ENCODE measurements around the gene OR6M1. TPM values are rescaled to one million over a fixed set of nuclear protein-coding genes. Genes with fewer than 3 reads are reported as not detected.

OR6M1 gene
- total and polyA plus RNA-seq, 2 donors (not counting 3 experiments of a cell fraction or from before 2014, with no cell fraction given), result not detected

- Histone ChIP-seq H3K9me1 (replicated peaks; ENCODE audit: control insufficient read depth, extremely low read depth, insufficient read depth, low read length) (no peaks in the 10 kb centered on the region), H4K20me1 (replicated peaks; ENCODE audit: control insufficient read depth, extremely low read depth, insufficient read depth, low read length) (no peaks in the 10 kb centered on the region), H3K4me1 (ENCODE audit: control insufficient read depth, extremely low read depth, insufficient read depth, low read length) (no peaks in the 10 kb centered on the region), H3K79me2 (ENCODE audit: control insufficient read depth, insufficient read depth, low read length) (no peaks in the 10 kb centered on the region), H3K27me3 (ENCODE audit: control insufficient read depth in 2 of 2, insufficient read depth in 2 of 2, low read length in 2 of 2) (no peaks in the 10 kb centered on the region), H3K4me3 (replicated peaks in 1 of 3; ENCODE audit: insufficient read depth in 1 of 3, low read depth in 1 of 3, low read length in 3 of 3) (no peak overlapping the region), H3K9me3 (replicated peaks; ENCODE audit: control insufficient read depth, insufficient read depth, low read length) (no peaks in the 10 kb centered on the region), H2AFZ (ENCODE audit: low read depth, low read length) (no peak overlapping the region), H3K27ac (ENCODE audit: insufficient read depth, low read depth, low read length) (no peak overlapping the region), H3K36me3 (ENCODE audit: control insufficient read depth in 2 of 2, extremely low read depth in 1 of 2, insufficient read depth in 2 of 2, low read length in 2 of 2) (no peaks in the 10 kb centered on the region), H3K4me2 (ENCODE audit: insufficient read depth, low read length) (no peak overlapping the region), H3K9ac (replicated peaks; ENCODE audit: extremely low read depth, insufficient read depth, low read length) (no peak overlapping the region)
- POLR2A ChIA-PET, result no interaction called here
- DNase-seq (ENCODE audit: low read depth, low spot score) (no peak), FAIRE-seq (no peak)
- TF ChIP-seq FOS (IDR thresholded peaks at IDR 0.05; ENCODE audit: borderline replicate concordance, insufficient read depth, low read length), result no peak
- BruUV-seq (replicated peaks), result no TSS peak
- dilution Hi-C loops (cut with MboI; ENCODE audit: extremely low pct_ligation_motif_present, low sequenced_read_pairs), result no loop called here
- CTCF ChIA-PET, result no interaction called here
- intact Hi-C loops (cut with micrococcal nuclease), result no loop called here
These were observed 16.4 kb upstream of the OR6M1 start for GRCh38 chr11:123822599-123822998.

GRCh38 chr11:123822032-123822431 is 15.9 kb upstream of the OR6M1 start:
- dilution Hi-C loops (cut with MboI; ENCODE audit: extremely low pct_ligation_motif_present, low sequenced_read_pairs), result no loop called here
- no peaks in the 10 kb centered on the region for H3K9me1 ChIP-seq (replicated peaks; ENCODE audit: control insufficient read depth, extremely low read depth, insufficient read depth, low read length)
- intact Hi-C loops (cut with micrococcal nuclease), result no loop called here
- H3K36me3 ChIP-seq (ENCODE audit: control insufficient read depth in 2 of 2, extremely low read depth in 1 of 2, insufficient read depth in 2 of 2, low read length in 2 of 2), result no peaks in the 10 kb centered on the region
- no peak overlapping the region for H3K27ac ChIP-seq (ENCODE audit: insufficient read depth, low read depth, low read length)
- no peaks in the 10 kb centered on the region for H4K20me1 ChIP-seq (replicated peaks; ENCODE audit: control insufficient read depth, extremely low read depth, insufficient read depth, low read length)
- no peaks in the 10 kb centered on the region for H3K79me2 ChIP-seq (ENCODE audit: control insufficient read depth, insufficient read depth, low read length)
- BruUV-seq (replicated peaks), result no TSS peak
- DNase-seq (ENCODE audit: low read depth, low spot score), result peak; percentile 27
- no peak overlapping the region for H3K9ac ChIP-seq (replicated peaks; ENCODE audit: extremely low read depth, insufficient read depth, low read length)
- H3K4me1 ChIP-seq (ENCODE audit: control insufficient read depth, extremely low read depth, insufficient read depth, low read length), result no peaks in the 10 kb centered on the region
- ChIA-PET CTCF (no interaction called here), POLR2A (no interaction called here)
- no peak for FAIRE-seq
- H3K9me3 ChIP-seq (replicated peaks; ENCODE audit: control insufficient read depth, insufficient read depth, low read length), result no peaks in the 10 kb centered on the region
- H3K4me3 ChIP-seq (replicated peaks in 1 of 3; ENCODE audit: insufficient read depth in 1 of 3, low read depth in 1 of 3, low read length in 3 of 3), result no peak overlapping the region
- H3K4me2 ChIP-seq (ENCODE audit: insufficient read depth, low read length), result no peak overlapping the region
- no peaks in the 10 kb centered on the region for H3K27me3 ChIP-seq (ENCODE audit: control insufficient read depth in 2 of 2, insufficient read depth in 2 of 2, low read length in 2 of 2)
- no peak overlapping the region for H2AFZ ChIP-seq (ENCODE audit: low read depth, low read length)
- TF ChIP-seq POLR2A (IDR thresholded peaks at IDR 0.05; ENCODE audit: low read depth, low read length), result no peak
- TF ChIP-seq JUN (IDR thresholded peaks at IDR 0.05; ENCODE audit: borderline replicate concordance, insufficient read depth, insufficient read length, low read depth), result no peak
- TF ChIP-seq MAX (IDR thresholded peaks at IDR 0.05; ENCODE audit: insufficient read depth, insufficient read length), result no peak
- TF ChIP-seq MYC (IDR thresholded peaks at IDR 0.05; ENCODE audit: low read depth, low read length), result no peak
- TF ChIP-seq FOS (IDR thresholded peaks at IDR 0.05; ENCODE audit: borderline replicate concordance, insufficient read depth, low read length), result no peak
- TF ChIP-seq CTCF (IDR thresholded peaks at IDR 0.05; ENCODE audit: extremely low read depth in 1 of 2, insufficient read depth in 1 of 2, low read depth in 1 of 2, low read length in 2 of 2), result no peak
- TF ChIP-seq POLR2AphosphoS5 (IDR thresholded peaks at IDR 0.05; ENCODE audit: insufficient read depth, low read depth, low read length), result no peak
- no peak for TF ChIP-seq GATA2 (IDR thresholded peaks at IDR 0.05; ENCODE audit: insufficient read depth, insufficient read length, low read depth, low read length)
- TF ChIP-seq EZH2 (IDR thresholded peaks at IDR 0.05; ENCODE audit: borderline replicate concordance, low read depth, low read length, severe bottlenecking), result no peak
